Activated T-cell treated with anti-CD3 and anti-CD28 coated beads for 48 hours (primary cell): ENCODE data around the gene TTLL7.

ENCODE experiments used
- DNase-seq: peaks from one replicate; pipeline ENCODE4 v3.0.0-alpha.2; 2020; ENCODE audit warnings: low read depth

The TTLL7 gene

GRCh38 chr1:83998498-83999315 is at the start of gene TTLL7:
TTLL7 (minus strand) TSS chr1:83999132; CDS start chr1:83952211, 46,921 bp downstream.
- DNase-seq, result peak; percentile 58

- no peak for DNase-seq
These were observed 43.5 kb upstream of the TTLL7 start for GRCh38 chr1:84042461-84042860.

- no peak for DNase-seq
These were observed 39.1 kb upstream of the TTLL7 start for GRCh38 chr1:84037758-84038611.

GRCh38 chr1:84031802-84032327 is 32.9 kb upstream of the TTLL7 start:
- DNase-seq, result no peak

- DNase-seq, result no peak
These were observed 28.4 kb upstream of the TTLL7 start for GRCh38 chr1:84027368-84027767.

GRCh38 chr1:84025966-84026365 is 27.0 kb upstream of the TTLL7 start:
- DNase-seq, result no peak

- no peak for DNase-seq
These were observed 22.9 kb upstream of the TTLL7 start for GRCh38 chr1:84021822-84022221.

GRCh38 chr1:84020151-84020550 is 21.2 kb upstream of the TTLL7 start:
- no peak for DNase-seq

- DNase-seq, result no peak
These were observed 20.3 kb upstream of the TTLL7 start for GRCh38 chr1:84019217-84019616.

- no peak for DNase-seq
These were observed 14.8 kb upstream of the TTLL7 start for GRCh38 chr1:84013708-84014107.

- DNase-seq, result no peak
These were observed 13.1 kb upstream of the TTLL7 start for GRCh38 chr1:84012018-84012417.

- DNase-seq, result no peak
These were observed 11.2 kb upstream of the TTLL7 start for GRCh38 chr1:84010136-84010535.

GRCh38 chr1:84008631-84009030 is 9.7 kb upstream of the TTLL7 start:
- no peak for DNase-seq

- no peak for DNase-seq
These were observed 7.7 kb upstream of the TTLL7 start for GRCh38 chr1:84006591-84006990.

GRCh38 chr1:84001501-84001900 is 2.6 kb upstream of the TTLL7 start:
- DNase-seq, result no peak

- no peak for DNase-seq
These were observed 2.1 kb upstream of the TTLL7 start for GRCh38 chr1:84000954-84001495.

GRCh38 chr1:84000196-84000885 is 1.4 kb upstream of the TTLL7 start:
- DNase-seq, result no peak

GRCh38 chr1:83999316-83999819 is 436 bp upstream of the TTLL7 start:
- DNase-seq, result no peak

GRCh38 chr1:83998205-83998497 is 781 bp downstream of the TTLL7 start:
- no peak for DNase-seq

- DNase-seq, result no peak
These were observed 1.3 kb downstream of the TTLL7 start for GRCh38 chr1:83997631-83998030.

- no peak for DNase-seq
These were observed 2.3 kb downstream of the TTLL7 start for GRCh38 chr1:83996621-83997020.

GRCh38 chr1:83996191-83996590 is 2.7 kb downstream of the TTLL7 start:
- DNase-seq, result no peak
